GM23338 (cell line): ENCODE results near the gene RBBP4. TPM values are rescaled to one million over a fixed set of nuclear protein-coding genes. Genes with fewer than 3 reads are reported as not detected.

Experiments
- CREB1 ChIP-seq: fragments of 250-450 bp; sonication (Bioruptor Pico); IDR thresholded peaks from 2 replicates; pipeline ENCODE4 v1.5.0; 2020; ENCODE audit warnings: low read depth, mild to moderate bottlenecking, moderate library complexity
- EZH2 ChIP-seq: fragments of 200-600 bp; sonication (generic); IDR thresholded peaks from one replicate; pipeline ENCODE4 v1.8.0; 2017; ENCODE audit warnings: antibody characterized with exemption, mild to moderate bottlenecking, low read depth; ENCODE audit not compliant: unreplicated experiment
- JUNB ChIP-seq: IDR thresholded peaks from one replicate; pipeline ENCODE4 v1.6.1; 2016; ENCODE audit warnings: antibody characterized with exemption; ENCODE audit not compliant: unreplicated experiment
- NANOG ChIP-seq: IDR thresholded peaks from 2 replicates; pipeline ENCODE4 v1.6.1; 2016; ENCODE audit warnings: antibody characterized with exemption, borderline replicate concordance
- POLR2AphosphoS5 ChIP-seq: IDR thresholded peaks from 2 replicates; pipeline ENCODE4 v1.6.1; 2016; ENCODE audit warnings: antibody characterized with exemption, low read depth
- STAT1 ChIP-seq: IDR thresholded peaks from one replicate; pipeline ENCODE4 v1.6.1; 2016; ENCODE audit warnings: antibody characterized with exemption; ENCODE audit not compliant: unreplicated experiment
- ZNF114 ChIP-seq: fragments of 250-450 bp; sonication (Bioruptor Pico); IDR thresholded peaks from 2 replicates; pipeline ENCODE4 v1.5.0; 2020; ENCODE audit warnings: mild to moderate bottlenecking, moderate library complexity
- polyA plus RNA-seq: library from polyadenylated mRNA; unstranded; fragments of >200 nt; fragmentation: Nextera tagmentation; extraction: Ambion mirVana; gene quantifications from 2 replicates; pipeline ENCODE4 v1.2.1, GENCODE V29; 2016
- total RNA-seq: library from RNA; depleted of rRNA; stranded (reverse); fragments of >200 nt; shearing (Covaris generic); gene quantifications from 2 replicates; pipeline ENCODE4 v1.2.3, GENCODE V29; 2014
- TF ChIP-seq, protein P1 (sequence below): fragments of 250-450 bp; sonication (Bioruptor Pico); IDR thresholded peaks from 2 replicates; pipeline ENCODE4 v1.5.0; 2020; ENCODE audit warnings: mild to moderate bottlenecking, moderate library complexity
- TF ChIP-seq, protein P2 (sequence below), 2 experiments: fragments of 200-600 bp in 1 of 2; sonication (generic) in 1 of 2; conservative IDR thresholded peaks; 2 replicates each; pipeline versions ENCODE4 v1.5.1 to v1.6.1; 2016 to 2017; ENCODE audit warnings: antibody characterized with exemption in 2 of 2, low read depth in 2 of 2, mild to moderate bottlenecking in 2 of 2, moderate library complexity in 1 of 2

Gene RBBP4
- total and polyA plus RNA-seq, 2 experiments from 2014 or later: 262 to 312 TPM

DNA sequence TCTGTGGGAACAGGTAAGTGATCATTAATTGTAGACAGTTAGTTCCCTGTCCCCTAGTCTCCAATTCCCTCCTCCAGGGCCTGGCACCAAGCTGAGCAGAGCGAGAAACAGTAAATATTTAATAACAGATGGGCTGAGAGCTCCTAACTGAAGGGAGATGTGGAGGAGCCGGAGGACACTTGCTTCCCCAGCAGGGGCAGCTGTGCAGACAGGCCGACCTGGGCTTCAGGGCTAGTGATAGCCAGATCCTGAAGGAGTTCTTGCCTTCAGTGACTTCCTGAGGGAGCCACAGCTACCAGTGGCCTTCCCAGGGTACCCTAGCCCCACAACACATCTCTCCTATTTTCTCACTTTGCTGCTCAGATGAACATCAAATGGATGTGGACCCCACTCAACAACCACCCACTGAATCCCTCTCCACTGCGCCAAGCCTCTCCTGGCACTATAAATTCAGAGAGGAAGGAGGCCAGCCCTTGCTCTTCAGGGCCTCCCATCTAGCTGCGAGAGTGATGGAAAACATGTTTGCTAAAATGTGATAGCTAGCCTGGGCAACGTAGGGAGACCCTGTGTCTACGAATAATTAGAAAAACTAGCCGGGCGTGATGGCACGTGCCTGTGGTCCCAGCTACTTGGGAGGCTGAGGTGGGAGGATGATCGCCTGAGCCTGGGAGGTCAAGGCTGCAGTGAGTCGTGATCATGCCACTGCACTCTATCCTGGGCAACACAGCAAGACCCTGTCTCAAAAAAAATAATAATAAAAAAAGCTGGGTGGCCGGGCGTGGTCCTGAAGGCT, 78.4 kb downstream of the RBBP4 start (continued):
- TF ChIP-seq, protein P1, sequence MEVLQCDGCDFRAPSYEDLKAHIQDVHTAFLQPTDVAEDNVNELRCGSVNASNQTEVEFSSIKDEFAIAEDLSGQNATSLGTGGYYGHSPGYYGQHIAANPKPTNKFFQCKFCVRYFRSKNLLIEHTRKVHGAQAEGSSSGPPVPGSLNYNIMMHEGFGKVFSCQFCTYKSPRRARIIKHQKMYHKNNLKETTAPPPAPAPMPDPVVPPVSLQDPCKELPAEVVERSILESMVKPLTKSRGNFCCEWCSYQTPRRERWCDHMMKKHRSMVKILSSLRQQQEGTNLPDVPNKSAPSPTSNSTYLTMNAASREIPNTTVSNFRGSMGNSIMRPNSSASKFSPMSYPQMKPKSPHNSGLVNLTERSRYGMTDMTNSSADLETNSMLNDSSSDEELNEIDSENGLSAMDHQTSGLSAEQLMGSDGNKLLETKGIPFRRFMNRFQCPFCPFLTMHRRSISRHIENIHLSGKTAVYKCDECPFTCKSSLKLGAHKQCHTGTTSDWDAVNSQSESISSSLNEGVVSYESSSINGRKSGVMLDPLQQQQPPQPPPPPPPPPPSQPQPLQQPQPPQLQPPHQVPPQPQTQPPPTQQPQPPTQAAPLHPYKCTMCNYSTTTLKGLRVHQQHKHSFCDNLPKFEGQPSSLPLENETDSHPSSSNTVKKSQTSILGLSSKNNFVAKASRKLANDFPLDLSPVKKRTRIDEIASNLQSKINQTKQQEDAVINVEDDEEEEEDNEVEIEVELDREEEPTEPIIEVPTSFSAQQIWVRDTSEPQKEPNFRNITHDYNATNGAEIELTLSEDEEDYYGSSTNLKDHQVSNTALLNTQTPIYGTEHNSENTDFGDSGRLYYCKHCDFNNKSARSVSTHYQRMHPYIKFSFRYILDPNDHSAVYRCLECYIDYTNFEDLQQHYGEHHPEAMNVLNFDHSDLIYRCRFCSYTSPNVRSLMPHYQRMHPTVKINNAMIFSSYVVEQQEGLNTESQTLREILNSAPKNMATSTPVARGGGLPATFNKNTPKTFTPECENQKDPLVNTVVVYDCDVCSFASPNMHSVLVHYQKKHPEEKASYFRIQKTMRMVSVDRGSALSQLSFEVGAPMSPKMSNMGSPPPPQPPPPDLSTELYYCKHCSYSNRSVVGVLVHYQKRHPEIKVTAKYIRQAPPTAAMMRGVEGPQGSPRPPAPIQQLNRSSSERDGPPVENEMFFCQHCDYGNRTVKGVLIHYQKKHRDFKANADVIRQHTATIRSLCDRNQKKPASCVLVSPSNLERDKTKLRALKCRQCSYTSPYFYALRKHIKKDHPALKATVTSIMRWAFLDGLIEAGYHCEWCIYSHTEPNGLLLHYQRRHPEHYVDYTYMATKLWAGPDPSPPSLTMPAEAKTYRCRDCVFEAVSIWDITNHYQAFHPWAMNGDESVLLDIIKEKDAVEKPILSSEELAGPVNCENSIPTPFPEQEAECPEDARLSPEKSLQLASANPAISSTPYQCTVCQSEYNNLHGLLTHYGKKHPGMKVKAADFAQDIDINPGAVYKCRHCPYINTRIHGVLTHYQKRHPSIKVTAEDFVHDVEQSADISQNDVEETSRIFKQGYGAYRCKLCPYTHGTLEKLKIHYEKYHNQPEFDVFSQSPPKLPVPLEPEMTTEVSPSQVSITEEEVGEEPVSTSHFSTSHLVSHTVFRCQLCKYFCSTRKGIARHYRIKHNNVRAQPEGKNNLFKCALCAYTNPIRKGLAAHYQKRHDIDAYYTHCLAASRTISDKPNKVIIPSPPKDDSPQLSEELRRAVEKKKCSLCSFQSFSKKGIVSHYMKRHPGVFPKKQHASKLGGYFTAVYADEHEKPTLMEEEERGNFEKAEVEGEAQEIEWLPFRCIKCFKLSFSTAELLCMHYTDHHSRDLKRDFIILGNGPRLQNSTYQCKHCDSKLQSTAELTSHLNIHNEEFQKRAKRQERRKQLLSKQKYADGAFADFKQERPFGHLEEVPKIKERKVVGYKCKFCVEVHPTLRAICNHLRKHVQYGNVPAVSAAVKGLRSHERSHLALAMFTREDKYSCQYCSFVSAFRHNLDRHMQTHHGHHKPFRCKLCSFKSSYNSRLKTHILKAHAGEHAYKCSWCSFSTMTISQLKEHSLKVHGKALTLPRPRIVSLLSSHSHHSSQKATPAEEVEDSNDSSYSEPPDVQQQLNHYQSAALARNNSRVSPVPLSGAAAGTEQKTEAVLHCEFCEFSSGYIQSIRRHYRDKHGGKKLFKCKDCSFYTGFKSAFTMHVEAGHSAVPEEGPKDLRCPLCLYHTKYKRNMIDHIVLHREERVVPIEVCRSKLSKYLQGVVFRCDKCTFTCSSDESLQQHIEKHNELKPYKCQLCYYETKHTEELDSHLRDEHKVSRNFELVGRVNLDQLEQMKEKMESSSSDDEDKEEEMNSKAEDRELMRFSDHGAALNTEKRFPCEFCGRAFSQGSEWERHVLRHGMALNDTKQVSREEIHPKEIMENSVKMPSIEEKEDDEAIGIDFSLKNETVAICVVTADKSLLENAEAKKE: no peak
- TF ChIP-seq CREB1 (CRISPR knock-in tag) (no peak), EZH2 (no peak), ZNF114 (CRISPR knock-in tag) (no peak), POLR2AphosphoS5 (no peak), NANOG (no peak), JUNB (no peak), STAT1 (no peak)
- TF ChIP-seq, protein P2, sequence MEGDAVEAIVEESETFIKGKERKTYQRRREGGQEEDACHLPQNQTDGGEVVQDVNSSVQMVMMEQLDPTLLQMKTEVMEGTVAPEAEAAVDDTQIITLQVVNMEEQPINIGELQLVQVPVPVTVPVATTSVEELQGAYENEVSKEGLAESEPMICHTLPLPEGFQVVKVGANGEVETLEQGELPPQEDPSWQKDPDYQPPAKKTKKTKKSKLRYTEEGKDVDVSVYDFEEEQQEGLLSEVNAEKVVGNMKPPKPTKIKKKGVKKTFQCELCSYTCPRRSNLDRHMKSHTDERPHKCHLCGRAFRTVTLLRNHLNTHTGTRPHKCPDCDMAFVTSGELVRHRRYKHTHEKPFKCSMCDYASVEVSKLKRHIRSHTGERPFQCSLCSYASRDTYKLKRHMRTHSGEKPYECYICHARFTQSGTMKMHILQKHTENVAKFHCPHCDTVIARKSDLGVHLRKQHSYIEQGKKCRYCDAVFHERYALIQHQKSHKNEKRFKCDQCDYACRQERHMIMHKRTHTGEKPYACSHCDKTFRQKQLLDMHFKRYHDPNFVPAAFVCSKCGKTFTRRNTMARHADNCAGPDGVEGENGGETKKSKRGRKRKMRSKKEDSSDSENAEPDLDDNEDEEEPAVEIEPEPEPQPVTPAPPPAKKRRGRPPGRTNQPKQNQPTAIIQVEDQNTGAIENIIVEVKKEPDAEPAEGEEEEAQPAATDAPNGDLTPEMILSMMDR (conservative IDR thresholded peaks at IDR 0.05; ENCODE audit: low read depth in 2 of 2): no peak
